Renal cortex interstitium (tissue), 11 donors: ENCODE measurements around the gene DPP4. TPM values are rescaled to one million over a fixed set of nuclear protein-coding genes. Genes with fewer than 3 reads are reported as not detected.
A peak's percentile ranks its signal among the peaks of the same experiment; 100 is the strongest.

ENCODE experiments used
- DNase-seq, 11 donors: peaks; one replicate each; pipeline ENCODE4 v3.0.0-alpha.2; 2013; ENCODE audit warnings: low read depth in 9 of 11, low spot score in 4 of 11; ENCODE audit errors: extremely low read depth in 1 of 11
- polyA plus RNA-seq, 3 donors: library from polyadenylated mRNA; unstranded; fragments of 120-200 nt; gene quantifications; one replicate each; pipeline ENCODE4 v1.2.1, GENCODE V29; 2013; ENCODE audit not compliant: insufficient read length in 3 of 3

Gene DPP4
- polyA plus RNA-seq, 3 donors: 106 to 157 (median 136) TPM

DNA sequence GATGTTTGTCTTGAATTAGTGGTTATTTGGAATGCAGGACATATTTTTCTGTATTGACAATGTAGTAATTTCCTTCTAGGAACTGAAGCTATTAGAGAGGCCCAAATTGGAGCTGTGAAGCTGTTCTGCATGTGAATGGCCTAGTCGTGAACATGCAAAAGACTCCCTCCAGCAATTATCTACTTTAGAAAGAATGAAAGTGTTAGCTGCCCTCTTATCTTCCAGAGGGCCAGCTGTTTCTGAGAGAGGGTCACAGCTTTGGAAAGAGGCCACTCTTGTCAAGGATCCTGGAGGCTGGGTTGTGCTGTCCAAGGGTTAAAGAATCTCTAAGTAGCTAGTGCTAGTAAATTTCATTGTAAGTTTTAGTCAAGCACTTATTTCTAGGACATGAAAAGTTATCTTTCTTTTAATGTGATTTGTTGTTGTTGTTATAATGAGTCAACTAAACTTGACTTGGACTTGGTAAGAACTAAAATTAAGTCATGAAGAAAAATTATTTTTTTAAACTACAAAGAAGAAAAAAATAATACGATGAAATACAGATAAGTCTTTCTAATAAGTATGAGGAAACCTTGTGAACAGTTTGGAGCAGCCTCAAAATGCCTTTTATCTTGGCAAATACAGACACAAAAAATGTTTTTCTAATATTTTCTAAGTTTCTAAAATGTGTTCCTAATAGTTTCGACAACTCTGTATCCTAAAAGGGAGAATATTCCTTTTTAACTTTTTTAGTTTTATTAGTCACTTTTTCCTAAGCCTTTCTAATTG is 36.8 kb downstream of the DPP4 start:
- DNase-seq: no peak

DNA sequence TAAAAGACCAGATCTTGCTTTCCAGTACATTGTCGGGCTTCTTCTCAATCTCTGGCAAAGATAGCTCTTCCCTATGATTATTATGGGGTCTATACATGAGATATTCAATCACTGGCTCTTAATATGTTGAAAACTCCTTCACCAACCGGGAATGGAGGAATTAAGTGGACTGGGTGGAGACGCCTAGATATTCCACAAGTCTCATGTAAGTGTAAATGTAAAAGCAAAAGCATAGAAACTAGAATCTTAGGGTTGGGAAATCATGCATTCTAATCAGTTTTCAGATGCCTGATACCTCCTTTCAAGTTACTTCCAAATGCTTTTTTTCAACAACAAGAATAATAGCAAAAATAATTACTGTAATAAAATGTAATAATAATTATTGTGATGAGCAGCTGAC is 38.0 kb downstream of the DPP4 start:
- DNase-seq: no peak

DNA sequence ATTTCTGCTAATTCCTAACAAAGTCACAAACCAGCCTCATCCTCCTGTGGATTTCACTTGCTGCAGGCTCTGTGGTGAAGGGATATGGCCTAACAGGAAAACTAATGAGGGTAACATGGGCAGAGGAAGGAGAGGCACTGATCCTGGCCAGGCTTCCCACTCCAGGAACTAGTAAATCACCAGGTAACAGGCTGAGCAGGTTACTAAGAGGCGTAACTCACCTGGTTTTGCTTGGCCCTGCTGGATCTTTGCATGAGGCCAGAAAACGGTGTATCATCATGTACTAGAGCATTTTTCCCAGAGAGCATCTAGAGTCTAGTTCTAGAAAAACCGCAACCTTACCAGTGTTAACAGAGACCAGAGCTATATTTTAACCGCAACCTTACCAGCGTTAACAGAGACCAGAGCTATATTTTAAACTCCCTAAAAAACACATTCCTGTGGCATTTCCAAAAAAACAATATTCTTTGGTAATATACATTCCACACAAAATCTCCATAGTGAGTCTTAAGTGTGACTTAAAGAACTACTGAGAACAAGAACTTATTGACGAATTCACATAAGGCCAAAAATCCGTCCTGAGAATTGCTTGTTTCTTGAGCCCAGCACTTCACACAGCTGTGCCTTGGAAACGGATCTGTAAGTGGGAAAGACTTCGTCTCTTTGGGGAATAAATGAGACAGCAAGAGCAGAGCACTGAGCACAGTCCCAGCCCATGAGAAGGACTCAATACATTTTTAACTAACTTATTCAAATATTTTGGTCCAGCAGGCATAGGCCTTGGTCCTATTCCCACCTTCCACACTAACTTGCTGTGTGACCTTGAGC is 43.4 kb downstream of the DPP4 start:
- no peak for DNase-seq

DNA sequence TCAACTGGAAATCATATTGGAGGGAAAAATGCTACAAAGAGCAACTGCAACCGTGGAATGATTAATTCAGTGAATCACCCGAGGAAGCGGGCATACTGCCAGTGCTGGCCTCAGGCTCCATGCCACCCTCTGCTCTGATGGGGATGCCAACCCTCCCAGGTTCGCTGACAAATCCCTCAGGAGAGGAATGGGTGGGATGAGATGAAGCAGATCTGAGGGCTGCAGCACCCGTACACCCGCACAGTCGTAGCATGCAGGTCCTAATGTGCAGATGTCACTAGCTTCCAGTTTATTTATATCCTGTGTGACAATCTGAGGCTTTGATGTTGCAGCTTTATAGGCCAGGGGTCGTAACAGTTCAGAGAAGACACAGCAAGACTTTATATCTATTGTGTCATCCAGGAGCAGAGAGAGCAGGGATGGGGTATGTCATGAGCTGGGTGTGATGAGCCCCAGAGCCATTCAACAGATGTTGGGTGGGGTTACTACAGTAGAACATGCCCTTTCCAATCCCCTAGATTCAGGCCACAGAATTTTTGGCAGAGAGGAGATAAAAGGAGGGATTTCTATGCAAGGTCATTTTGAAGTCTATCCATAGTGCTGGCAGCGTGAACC is 44.6 kb downstream of the DPP4 start:
- peak in 3 of 11 donors; percentile 15 to 41 (median 32) for DNase-seq

DNA sequence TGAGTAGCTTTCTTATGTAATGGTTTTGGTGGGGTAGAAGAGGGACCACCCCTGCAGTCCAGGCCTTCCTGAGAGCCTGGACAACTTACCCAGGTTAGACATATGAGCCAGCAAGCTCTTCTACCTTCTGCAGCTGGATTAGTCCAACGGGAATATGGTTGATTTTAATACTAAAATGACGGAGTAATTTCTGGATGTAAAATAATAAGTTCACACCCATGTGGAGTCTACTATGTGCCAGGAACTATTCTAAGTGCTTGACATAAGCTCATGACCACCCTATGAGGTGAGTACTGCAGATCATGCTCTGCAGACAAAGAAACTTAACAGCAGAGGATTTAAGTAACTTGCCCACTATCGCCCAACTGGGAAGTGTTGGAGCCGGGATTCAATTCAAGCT is 45.5 kb downstream of the DPP4 start:
- no peak for DNase-seq

DNA sequence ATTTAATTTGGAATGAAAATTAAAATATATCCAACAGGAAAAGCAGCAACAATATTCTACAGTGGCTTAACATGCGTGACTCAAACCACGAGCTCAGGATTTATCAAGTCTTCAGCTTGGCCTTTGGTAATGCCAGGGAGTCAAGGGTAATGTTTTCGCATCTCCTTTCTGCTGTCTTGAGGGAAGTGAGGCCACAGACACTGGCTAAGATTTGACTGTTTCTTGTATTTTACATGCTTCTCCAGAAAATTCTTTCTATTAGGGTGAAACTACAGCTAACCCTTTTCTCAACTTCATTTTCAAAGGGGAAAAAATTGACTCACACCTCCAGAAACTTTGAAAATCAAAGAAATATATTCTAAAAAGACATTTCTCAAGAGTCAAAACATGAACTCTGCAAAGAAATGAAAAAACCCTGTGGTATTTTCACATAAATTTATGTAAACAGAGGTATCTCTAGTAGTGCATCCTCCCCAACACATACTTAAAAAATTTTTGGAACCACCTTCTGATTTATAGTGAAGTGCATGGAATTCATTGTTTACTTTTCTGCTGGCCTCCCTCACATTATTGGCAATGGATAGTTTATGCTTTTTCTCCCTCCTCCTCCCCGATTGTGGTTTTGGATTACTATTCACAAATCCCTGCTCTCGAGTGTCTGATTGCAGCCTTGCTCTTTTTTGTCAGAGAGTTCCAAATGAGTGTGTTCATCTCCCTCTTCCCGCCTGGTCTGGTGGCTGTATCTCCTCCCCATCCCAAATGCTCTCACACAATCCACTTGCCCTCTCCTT is 48.7 kb downstream of the DPP4 start:
- DNase-seq: no peak

DNA sequence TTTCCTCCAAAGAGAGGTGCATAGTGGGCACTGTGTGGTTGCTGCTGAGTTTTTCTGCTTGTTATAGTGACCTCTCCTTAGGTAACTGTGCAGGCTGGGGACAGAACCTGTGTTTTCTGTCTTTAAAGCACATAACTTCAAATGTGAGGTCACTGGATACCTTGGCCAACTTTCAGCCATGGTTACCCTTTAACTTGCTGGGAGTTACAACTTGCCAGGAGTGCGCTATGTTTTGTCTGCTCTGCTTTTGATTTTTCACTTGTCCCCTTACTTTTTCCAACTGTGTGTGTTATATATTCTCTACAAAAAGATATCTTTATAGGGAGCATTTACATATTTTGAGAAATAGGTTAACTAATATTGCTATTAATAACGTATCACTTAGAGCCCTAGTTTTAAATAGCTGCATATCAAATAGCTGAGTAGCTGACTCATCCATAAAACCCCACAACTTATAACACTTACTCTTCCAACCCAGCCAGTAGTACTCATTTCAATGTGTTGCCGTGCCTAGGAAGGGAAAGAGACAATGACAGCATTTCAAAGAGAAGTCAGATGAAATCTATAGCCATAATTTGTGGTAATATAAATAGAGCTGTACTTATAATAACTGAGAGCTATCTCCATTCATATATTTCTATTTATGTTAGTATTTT is 51.6 kb downstream of the DPP4 start:
- DNase-seq: no peak

DNA sequence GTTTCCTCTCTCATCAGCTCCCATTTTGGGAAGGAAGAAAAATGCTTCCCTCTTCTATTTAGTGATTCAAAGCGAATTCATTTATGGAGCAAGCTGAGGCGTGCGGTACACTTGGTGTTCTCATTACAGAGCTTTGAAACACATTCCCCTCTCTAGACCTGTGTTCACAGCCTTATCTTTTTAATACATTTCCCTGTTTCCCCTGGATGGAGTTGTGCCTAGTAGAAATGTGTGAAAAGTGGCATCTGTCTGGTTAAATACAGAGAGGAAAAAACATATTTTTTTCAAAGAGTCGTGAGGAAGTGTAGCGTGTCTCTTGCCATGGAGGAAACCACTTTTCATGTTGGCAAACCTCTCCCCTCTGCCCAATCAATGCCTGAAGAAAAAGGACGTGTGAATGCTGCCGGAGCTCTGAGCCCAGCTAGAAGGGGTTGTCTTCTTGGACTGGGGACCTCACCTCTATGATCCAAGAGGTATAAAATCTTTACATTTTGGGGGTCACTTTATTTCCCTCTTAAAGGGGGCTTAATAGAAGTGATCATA is 52.4 kb downstream of the DPP4 start:
- no peak for DNase-seq

DNA sequence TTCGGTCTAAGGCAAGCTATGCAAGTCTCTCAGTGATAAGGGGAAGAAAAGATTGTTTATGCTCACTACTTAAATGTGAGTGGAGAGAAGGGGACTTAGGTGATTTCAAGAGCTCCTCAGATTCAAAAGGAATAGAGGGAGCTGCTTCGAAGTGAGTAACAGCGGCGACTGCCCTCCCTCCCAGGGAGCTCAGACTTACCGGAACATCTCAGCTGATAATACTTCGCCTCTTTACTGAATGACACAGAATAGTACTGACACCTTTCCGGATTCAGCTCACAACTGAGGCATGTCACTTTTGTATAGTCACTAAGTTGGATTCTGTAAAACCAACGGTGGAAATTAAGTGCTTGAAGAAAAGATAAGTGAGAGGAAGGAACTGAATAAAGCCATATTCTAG is 55.5 kb downstream of the DPP4 start:
- DNase-seq: no peak

DNA sequence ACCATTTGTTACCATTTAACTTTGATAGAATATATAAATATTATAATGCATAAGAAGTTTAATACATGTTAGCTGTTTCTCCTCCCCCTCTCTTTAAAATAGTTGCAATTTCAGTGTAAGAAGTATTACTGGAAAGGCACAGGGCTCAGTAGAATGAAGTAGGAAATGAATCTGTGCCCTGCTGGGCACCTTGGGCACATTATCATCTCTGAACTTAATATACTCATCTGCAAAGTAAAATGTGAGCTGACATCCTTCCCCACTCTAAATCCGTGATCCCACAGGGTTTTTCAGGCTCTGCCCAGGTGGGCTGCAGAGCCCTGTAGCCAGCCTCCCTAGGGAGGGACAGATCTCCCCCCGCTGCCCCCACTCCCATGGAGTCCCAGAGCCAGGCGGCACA is 56.8 kb downstream of the DPP4 start:
- DNase-seq: no peak

DNA sequence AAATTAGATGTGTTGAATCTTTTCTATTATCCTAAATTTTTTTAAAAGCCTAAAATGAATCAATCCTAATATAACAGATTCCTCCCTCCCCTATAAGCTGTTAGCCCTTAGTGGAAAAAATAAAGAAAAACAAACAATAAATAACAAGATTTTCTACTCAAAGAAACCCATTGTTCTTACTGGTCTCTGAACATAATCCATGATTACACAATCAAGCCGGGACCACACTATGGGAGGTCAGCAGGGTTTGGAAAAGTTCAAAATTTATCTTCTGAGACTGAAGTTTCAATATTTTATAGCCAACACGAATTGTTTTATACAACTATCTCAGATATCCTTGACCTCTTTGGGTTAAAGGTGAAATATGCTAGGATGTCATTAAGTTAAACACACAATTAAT is 57.9 kb downstream of the DPP4 start:
- no peak for DNase-seq

DNA sequence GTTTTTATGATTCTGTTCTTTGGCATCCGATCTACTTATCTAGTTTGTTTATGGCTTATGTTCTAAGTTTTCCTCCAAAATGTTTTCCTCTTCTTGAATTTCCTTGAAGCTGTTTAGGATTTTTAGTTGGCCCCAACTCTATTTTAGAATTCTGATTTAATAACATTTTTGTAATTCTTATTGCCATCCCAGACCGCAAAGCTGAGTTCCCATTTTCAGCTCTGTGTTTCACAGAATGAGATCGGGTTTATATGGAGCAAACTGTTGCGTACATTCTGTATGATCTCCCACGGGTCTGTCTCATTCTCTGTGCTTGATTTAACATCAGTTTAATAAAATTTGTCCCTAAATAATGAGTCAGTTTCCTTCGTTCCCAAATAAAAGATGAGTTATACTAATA is 59.3 kb downstream of the DPP4 start:
- DNase-seq: no peak

DNA sequence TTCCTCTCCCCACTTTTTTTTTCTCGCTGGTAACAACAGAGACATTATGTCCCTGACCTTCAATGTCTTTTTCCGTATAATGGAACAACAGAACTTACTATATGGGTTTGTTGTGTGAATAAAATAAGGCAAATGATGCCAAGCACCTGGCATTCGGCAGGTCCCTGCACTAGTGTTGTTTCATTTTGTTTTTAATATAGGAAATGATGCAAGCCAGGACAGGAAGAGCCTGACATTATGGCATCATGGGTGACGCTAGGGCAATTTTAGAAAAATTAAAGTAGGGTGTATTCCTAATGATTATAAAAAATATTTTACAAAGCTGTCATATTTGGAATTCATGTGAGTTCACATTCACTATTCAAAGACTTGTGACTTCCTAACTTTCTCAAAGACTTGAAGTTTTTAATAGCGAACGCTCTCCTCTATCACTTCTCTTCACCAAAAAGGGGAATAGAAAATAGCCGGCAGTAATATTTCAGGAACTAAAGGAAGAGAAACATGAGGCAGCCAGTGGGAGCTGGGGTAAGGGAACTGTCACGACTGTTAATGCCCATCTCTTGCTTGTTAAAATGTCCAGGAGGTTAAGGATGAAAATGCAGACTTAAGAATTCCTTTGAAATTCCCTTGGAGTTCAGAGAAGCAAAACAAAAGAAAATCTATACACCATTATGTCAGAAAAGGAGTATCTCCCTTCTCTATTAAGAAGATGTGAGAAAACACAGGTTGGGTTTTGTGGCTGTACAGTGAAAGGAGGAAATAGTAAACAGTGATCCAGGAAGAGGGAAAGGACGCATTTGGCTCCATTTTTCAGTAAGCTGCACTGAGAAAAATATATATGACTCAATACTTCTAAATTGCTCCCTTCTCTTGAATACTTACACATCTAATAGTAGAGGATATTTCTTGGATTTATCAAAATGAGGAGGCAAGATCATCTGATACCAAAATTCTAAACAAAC is 60.2 kb downstream of the DPP4 start:
- DNase-seq: no peak

DNA sequence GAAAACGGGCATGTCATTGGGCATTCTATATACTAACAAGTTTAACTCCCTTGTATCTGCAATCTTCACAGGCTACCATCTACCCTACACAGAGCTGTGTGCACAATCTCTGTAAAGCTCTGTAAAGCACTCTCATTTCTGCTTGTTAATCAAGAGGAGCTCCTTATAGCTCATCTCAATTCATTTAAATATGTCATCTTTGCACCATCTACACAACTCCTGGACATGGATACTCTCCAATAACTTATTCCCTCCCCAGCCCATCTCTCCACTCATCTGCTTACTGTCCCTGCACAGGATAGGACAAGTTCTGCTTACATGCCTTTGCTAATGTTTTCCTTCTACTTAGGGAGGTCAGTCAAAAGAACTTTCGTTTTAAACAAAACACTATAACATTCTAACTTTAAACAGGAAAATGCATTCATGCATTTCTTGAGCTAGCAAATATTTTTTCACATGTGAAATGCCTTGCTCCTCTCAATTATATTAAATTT is 61.4 kb downstream of the DPP4 start:
- DNase-seq: no peak

DNA sequence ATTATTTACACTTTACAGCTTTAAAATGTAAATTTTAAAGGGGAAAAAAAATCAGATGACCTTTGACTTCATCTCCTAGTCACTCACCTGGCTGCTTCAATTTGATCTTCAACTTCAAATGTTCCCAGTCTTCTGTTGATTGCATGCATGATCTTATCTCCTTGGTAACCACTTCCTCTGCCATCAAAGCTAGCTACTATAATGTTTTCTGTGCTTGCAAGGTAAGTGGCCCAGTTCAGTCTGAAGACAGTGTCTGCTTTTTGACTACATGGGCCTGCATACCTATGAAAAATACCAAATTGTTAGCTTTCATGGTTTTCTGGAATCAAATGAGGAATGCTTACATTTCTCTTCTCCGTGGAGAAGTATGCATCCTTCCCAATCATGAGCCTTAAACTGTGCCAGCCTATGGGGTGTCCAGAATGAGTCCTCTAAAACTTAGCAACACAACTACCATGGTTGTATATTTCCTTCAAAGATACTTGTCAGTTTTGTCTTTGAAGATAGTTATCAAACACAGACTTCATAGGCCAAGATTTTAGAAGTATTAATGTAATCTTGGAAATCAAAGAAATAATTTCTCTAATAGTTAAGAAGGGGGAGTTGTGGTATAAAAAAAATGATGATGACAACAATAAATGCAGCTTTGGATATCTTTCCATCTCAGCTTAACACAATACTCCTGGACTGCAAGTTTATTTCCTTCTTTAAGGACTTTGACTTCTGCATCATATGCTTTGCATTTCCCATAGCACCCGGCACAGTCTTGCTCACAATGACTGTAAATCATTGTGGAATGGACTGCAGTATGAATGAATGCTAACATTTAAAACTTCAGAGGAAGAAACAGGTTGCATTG is 62.1 kb downstream of the DPP4 start:
- no peak for DNase-seq

DNA sequence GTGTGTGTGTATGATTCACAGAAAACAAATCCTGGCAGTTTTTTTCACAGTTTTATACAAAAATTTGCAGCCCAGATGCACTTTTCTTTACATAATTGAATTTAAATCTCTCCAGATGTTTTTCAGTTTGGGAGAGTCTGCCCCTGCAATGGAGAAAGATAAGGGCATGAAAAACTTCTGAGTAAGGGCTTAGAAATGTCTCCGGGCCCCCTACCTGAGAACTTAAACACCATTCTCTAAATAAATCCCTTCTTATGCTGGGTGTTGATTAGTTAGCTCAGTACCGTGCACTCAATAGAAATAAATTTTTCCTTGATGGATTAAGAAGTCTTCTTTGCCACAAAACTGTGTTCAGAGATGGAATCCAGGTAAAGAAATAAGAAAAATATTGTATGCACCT is 64.5 kb downstream of the DPP4 start:
- no peak for DNase-seq
